OCI-LY7 (cell line): Measurements from ENCODE around the gene FBXO47.

Experiments used
- CTCF ChIP-seq: fragments of 200-600 bp; sonication (generic); conservative IDR thresholded peaks from 2 replicates; pipeline ENCODE4 v1.5.1; 2014; ENCODE audit warnings: mild to moderate bottlenecking, antibody characterized with exemption, low read length, moderate library complexity, mixed read lengths
- EZH2phosphoT487 ChIP-seq: fragments of 200-600 bp; sonication (generic); IDR thresholded peaks from 2 replicates; pipeline ENCODE4 v1.6.1; 2018; ENCODE audit warnings: low read depth, borderline replicate concordance, mild to moderate bottlenecking, mixed run types, antibody characterized with exemption, low read length, moderate library complexity, mixed read lengths

GRCh38 chr17:38967290-38967738 is at the start of gene FBXO47:
- 0 out of 2 replicates have a peak, but pooled peaks have one; percentile 4 for TF ChIP-seq CTCF
- TF ChIP-seq EZH2phosphoT487 = no peak
